Astrocyte (in vitro differentiated cells and primary cell): ENCODE results near the gene CYLD. TPM values are rescaled to one million over a fixed set of nuclear protein-coding genes. Genes with fewer than 3 reads are reported as not detected.

Experiments
- DNase-seq: peaks from one replicate; pipeline ENCODE4 v3.0.0-alpha.2; 2010; ENCODE audit warnings: low read depth
- FAIRE-seq: peaks from 2 replicates; lab custom pipeline; 2011; peaks lifted over from hg19 to GRCh38; lab: Jason Lieb, UNC
- H2AFZ ChIP-seq: 2 replicates; pipeline ENCODE4 v1.6.0; 2012; ENCODE audit warnings: low read depth, low read length, inconsistent platforms
- H3K27ac ChIP-seq: 2 replicates; pipeline ENCODE4 v1.5.1; 2011; ENCODE audit warnings: low read depth, low read length, inconsistent platforms
- H3K27me3 ChIP-seq: 2 replicates; pipeline ENCODE4 v1.6.0; 2011; ENCODE audit warnings: low read length, inconsistent platforms; ENCODE audit not compliant: insufficient read depth
- H3K36me3 ChIP-seq: 2 replicates; pipeline ENCODE4 v1.5.1; 2011; ENCODE audit warnings: low read length, inconsistent platforms; ENCODE audit not compliant: insufficient read depth
- H3K4me1 ChIP-seq: 2 replicates; pipeline ENCODE4 v1.5.1; 2011; ENCODE audit warnings: low read length, inconsistent platforms; ENCODE audit not compliant: insufficient read depth
- H3K4me2 ChIP-seq: 2 replicates; pipeline ENCODE4 v1.6.0; 2012; ENCODE audit warnings: low read length, inconsistent platforms
- H3K4me3 ChIP-seq: 2 replicates; pipeline ENCODE4 v1.5.1; 2011; ENCODE audit warnings: low read depth, mild to moderate bottlenecking, low read length, inconsistent platforms; ENCODE audit not compliant: insufficient read depth
- H3K79me2 ChIP-seq: 2 replicates; pipeline ENCODE4 v1.6.0; 2012; ENCODE audit warnings: mild to moderate bottlenecking, low read length, inconsistent platforms; ENCODE audit not compliant: insufficient read depth
- H3K9ac ChIP-seq: 2 replicates; pipeline ENCODE4 v1.6.0; 2012; ENCODE audit warnings: mild to moderate bottlenecking, low read length, inconsistent platforms
- H3K9me3 ChIP-seq: 2 replicates; pipeline ENCODE4 v1.5.1; 2012; ENCODE audit warnings: low read depth, mild to moderate bottlenecking, low read length, inconsistent platforms; ENCODE audit not compliant: insufficient read depth
- H4K20me1 ChIP-seq: 2 replicates; pipeline ENCODE4 v1.6.0; 2012; ENCODE audit warnings: low read length, inconsistent platforms; ENCODE audit not compliant: insufficient read depth
- H3K27ac Mint-ChIP-seq: one replicate; pipeline ENCODE4 v1.8.0; 2021; ENCODE audit warnings: mild to moderate bottlenecking, mixed read lengths; ENCODE audit not compliant: unreplicated experiment
- H3K27me3 Mint-ChIP-seq: one replicate; pipeline ENCODE4 v1.8.0; 2021; ENCODE audit warnings: low read depth, mixed read lengths; ENCODE audit not compliant: unreplicated experiment
- H3K36me3 Mint-ChIP-seq: one replicate; pipeline ENCODE4 v1.8.0; 2021; ENCODE audit warnings: low read depth, mixed read lengths; ENCODE audit not compliant: unreplicated experiment
- H3K4me1 Mint-ChIP-seq: one replicate; pipeline ENCODE4 v1.8.0; 2021; ENCODE audit warnings: low read depth, mixed read lengths; ENCODE audit not compliant: unreplicated experiment
- H3K4me3 Mint-ChIP-seq: one replicate; pipeline ENCODE4 v1.8.0; 2021; ENCODE audit warnings: mild to moderate bottlenecking, moderate library complexity, mixed read lengths; ENCODE audit not compliant: unreplicated experiment
- H3K9me3 Mint-ChIP-seq: one replicate; pipeline ENCODE4 v1.8.0; 2021; ENCODE audit warnings: mild to moderate bottlenecking, mixed read lengths; ENCODE audit not compliant: unreplicated experiment
- CTCF ChIP-seq: IDR thresholded peaks from 2 replicates; pipeline ENCODE4 v1.5.1; 2011; ENCODE audit warnings: low read depth, mild to moderate bottlenecking, inconsistent platforms, low read length, moderate library complexity; ENCODE audit not compliant: insufficient read depth
- EZH2 ChIP-seq: IDR thresholded peaks from 2 replicates; pipeline ENCODE4 v1.6.1; 2012; ENCODE audit warnings: mild to moderate bottlenecking, low read length, inconsistent platforms; ENCODE audit not compliant: insufficient read depth
- total RNA-seq: library from RNA; stranded (reverse); gene quantifications from 2 replicates; pipeline ENCODE4 v1.2.1, GENCODE V29; 2021

CYLD gene
- total RNA-seq, 1 donor from 2014 or later: 34.2 TPM

- H3K9me3 ChIP-seq: no peaks in the 10 kb centered on the region
- Mint-ChIP-seq H3K4me1 (peaks cover 3% of the 10 kb centered on the region), H3K27ac (no peak overlapping the region), H3K27me3 (no peaks in the 10 kb centered on the region), H3K9me3 (no peaks in the 10 kb centered on the region), H3K36me3 (peaks cover 16% of the 10 kb centered on the region), H3K4me3 (no peak overlapping the region)
- DNase-seq (no peak), FAIRE-seq (no peak)
- H3K79me2 ChIP-seq: no peaks in the 10 kb centered on the region
- no peak overlapping the region for H3K4me2 ChIP-seq
- no peak overlapping the region for H3K4me3 ChIP-seq
- no peaks in the 10 kb centered on the region for H3K4me1 ChIP-seq
- H3K9ac ChIP-seq: no peak overlapping the region
- no peaks in the 10 kb centered on the region for H3K27me3 ChIP-seq
- H3K36me3 ChIP-seq: no peaks in the 10 kb centered on the region
- no peak for TF ChIP-seq CTCF
- no peak for TF ChIP-seq EZH2
- H3K27ac ChIP-seq: no peak overlapping the region
- H2AFZ ChIP-seq: no peak overlapping the region
- no peaks in the 10 kb centered on the region for H4K20me1 ChIP-seq
Observed at GRCh38 chr16:50781043-50781442, 39.2 kb downstream of the CYLD start.

- H3K9me3 Mint-ChIP-seq: no peaks in the 10 kb centered on the region
- no peak for FAIRE-seq
Observed at GRCh38 chr16:50781518-50781917, 39.6 kb downstream of the CYLD start.

More at GRCh38 chr16:50781518-50781917, 39.6 kb downstream of the CYLD start:
- H3K4me2 ChIP-seq: no peak overlapping the region
- Mint-ChIP-seq H3K36me3 (peaks cover 16% of the 10 kb centered on the region), H3K27me3 (no peaks in the 10 kb centered on the region), H3K27ac (no peak overlapping the region), H3K4me3 (no peak overlapping the region), H3K4me1 (peaks cover 3% of the 10 kb centered on the region)
- no peaks in the 10 kb centered on the region for H3K9me3 ChIP-seq
- no peak overlapping the region for H3K4me3 ChIP-seq
- no peaks in the 10 kb centered on the region for H4K20me1 ChIP-seq
- no peak overlapping the region for H2AFZ ChIP-seq
- H3K36me3 ChIP-seq: no peaks in the 10 kb centered on the region
- H3K27ac ChIP-seq: no peak overlapping the region
- H3K4me1 ChIP-seq: no peaks in the 10 kb centered on the region
- TF ChIP-seq CTCF: no peak
- TF ChIP-seq EZH2: no peak
- no peaks in the 10 kb centered on the region for H3K27me3 ChIP-seq
- DNase-seq: no peak
- no peaks in the 10 kb centered on the region for H3K79me2 ChIP-seq
- H3K9ac ChIP-seq: no peak overlapping the region
